ENCODE data around the gene DNHD1. TPM values are rescaled to one million over a fixed set of nuclear protein-coding genes. Genes with fewer than 3 reads are reported as not detected.

The DNHD1 gene
- total and polyA plus RNA-seq, 9 of the 15 experiments (the other 6 are each of a cell fraction or from before 2014, with no cell fraction given), result 0.82 to 9.7 (median 3.8) TPM

GRCh38 chr11:6611092-6611962 lies 114.2 kb downstream of the DNHD1 start (continued):
- TF ChIP-seq POLR3G (IDR thresholded peaks at IDR 0.05; ENCODE audit: extremely low read depth, insufficient read length, insufficient replicate concordance) (no peak), TBP (optimal IDR thresholded peaks at IDR 0.05; ENCODE audit: low read depth, low read length) (no peak), RFX5 (IDR thresholded peaks at IDR 0.05; ENCODE audit: low read depth, low read length) (no peak), ZNF77 (CRISPR knock-in tag; IDR thresholded peaks at IDR 0.05) (0 out of 2 replicates have a peak, but pooled peaks have one; percentile 33), SMARCE1 (IDR thresholded peaks at IDR 0.05) (peak; percentile 14; the same call in 1 of the 2 replicates), THRAP3 (IDR thresholded peaks at IDR 0.05; ENCODE audit: borderline replicate concordance) (no peak), THRB (CRISPR knock-in tag; conservative IDR thresholded peaks at IDR 0.05) (0 out of 2 replicates have a peak, but pooled peaks have one; percentile 14), MYC (IDR thresholded peaks at IDR 0.05; ENCODE audit: low read depth, low read length) (no peak; the same call in 1 of the 2 replicates), MYC (CRISPR knock-in tag; IDR thresholded peaks at IDR 0.05; ENCODE audit: borderline replicate concordance, low read depth) (peak; percentile 89; the same call in 1 of the 2 replicates), SP1 (CRISPR knock-in tag; IDR thresholded peaks at IDR 0.05) (peak; percentile 60), IRF1 (CRISPR knock-in tag; IDR thresholded peaks at IDR 0.05; ENCODE audit: borderline replicate concordance) (no peak), NELFE (IDR thresholded peaks at IDR 0.05; ENCODE audit: insufficient read depth, insufficient read length) (no peak), ZBED1 (IDR thresholded peaks at IDR 0.05) (peak; percentile 40; the same call in 1 of the 2 replicates), ZBTB9 (CRISPR knock-in tag; IDR thresholded peaks at IDR 0.05) (peak; percentile 81; the same call in 1 of the 2 replicates), NEUROD1 (IDR thresholded peaks at IDR 0.05; ENCODE audit: borderline replicate concordance, low read depth, low read length, partially characterized antibody) (no peak), ZNF3 (CRISPR knock-in tag; IDR thresholded peaks at IDR 0.05) (0 out of 2 replicates have a peak, but pooled peaks have one; percentile 45), ZNF263 (CRISPR knock-in tag; IDR thresholded peaks at IDR 0.05; ENCODE audit: borderline replicate concordance) (no peak), TEAD1 (CRISPR knock-in tag; IDR thresholded peaks at IDR 0.05) (peak in 1 of 2 experiments; percentile 48; a peak in 1 of 4 replicates)
- TF ChIP-seq, protein P1, sequence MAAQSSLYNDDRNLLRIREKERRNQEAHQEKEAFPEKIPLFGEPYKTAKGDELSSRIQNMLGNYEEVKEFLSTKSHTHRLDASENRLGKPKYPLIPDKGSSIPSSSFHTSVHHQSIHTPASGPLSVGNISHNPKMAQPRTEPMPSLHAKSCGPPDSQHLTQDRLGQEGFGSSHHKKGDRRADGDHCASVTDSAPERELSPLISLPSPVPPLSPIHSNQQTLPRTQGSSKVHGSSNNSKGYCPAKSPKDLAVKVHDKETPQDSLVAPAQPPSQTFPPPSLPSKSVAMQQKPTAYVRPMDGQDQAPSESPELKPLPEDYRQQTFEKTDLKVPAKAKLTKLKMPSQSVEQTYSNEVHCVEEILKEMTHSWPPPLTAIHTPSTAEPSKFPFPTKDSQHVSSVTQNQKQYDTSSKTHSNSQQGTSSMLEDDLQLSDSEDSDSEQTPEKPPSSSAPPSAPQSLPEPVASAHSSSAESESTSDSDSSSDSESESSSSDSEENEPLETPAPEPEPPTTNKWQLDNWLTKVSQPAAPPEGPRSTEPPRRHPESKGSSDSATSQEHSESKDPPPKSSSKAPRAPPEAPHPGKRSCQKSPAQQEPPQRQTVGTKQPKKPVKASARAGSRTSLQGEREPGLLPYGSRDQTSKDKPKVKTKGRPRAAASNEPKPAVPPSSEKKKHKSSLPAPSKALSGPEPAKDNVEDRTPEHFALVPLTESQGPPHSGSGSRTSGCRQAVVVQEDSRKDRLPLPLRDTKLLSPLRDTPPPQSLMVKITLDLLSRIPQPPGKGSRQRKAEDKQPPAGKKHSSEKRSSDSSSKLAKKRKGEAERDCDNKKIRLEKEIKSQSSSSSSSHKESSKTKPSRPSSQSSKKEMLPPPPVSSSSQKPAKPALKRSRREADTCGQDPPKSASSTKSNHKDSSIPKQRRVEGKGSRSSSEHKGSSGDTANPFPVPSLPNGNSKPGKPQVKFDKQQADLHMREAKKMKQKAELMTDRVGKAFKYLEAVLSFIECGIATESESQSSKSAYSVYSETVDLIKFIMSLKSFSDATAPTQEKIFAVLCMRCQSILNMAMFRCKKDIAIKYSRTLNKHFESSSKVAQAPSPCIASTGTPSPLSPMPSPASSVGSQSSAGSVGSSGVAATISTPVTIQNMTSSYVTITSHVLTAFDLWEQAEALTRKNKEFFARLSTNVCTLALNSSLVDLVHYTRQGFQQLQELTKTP (IDR thresholded peaks at IDR 0.05; ENCODE audit: low read depth in 1 of 2, partially characterized antibody in 2 of 2), result no peak
